ENCODE data around the gene SPIRE1. TPM values are rescaled to one million over a fixed set of nuclear protein-coding genes. Genes with fewer than 3 reads are reported as not detected.

The SPIRE1 gene
- total and polyA plus RNA-seq, 2 of the 4 experiments (the other 2 are of a cell fraction): 11.6 to 31.4 TPM

GRCh38 chr18:12703096-12703567 lies 45.2 kb upstream of the SPIRE1 start:
- Histone ChIP-seq H4K8ac (ENCODE audit: low read depth in 2 of 2, low read length in 2 of 2) (peak overlapping the region; percentile 93 to 97), H2AK9ac (replicated peaks; ENCODE audit: low read depth, low read length, poor library complexity) (peak overlapping the region; percentile 97), H3K18ac (ENCODE audit: low read depth, low read length) (peak overlapping the region; percentile 29; the same call in 1 of the 2 replicates), H3K4me3 (ENCODE audit: insufficient read depth, low read depth, low read length) (peak overlapping the region; percentile 89), H3K9ac (ENCODE audit: low read depth, low read length) (peak overlapping the region; percentile 95), H3K4me2 (ENCODE audit: low read depth, low read length) (peak overlapping the region; percentile 97; the same call in 1 of the 2 replicates), H3K27me3 (ENCODE audit: control insufficient read depth, insufficient read depth, low read length) (no peaks in the 10 kb centered on the region), H2BK120ac (ENCODE audit: low read depth, low read length) (peak overlapping the region; percentile 68), H3K23ac (ENCODE audit: low read depth, low read length) (peak overlapping the region; percentile 95), H3K79me1 (ENCODE audit: low read depth in 1 of 2, low read length in 2 of 2) (peaks cover 21 to 37% of the 10 kb centered on the region in 2 experiments), H2BK20ac (ENCODE audit: low read depth, low read length) (no peak overlapping the region), H3K9me1 (ENCODE audit: insufficient read depth, low read length) (no peaks in the 10 kb centered on the region), H2BK15ac (ENCODE audit: low read depth, low read length) (no peak overlapping the region; the same call in 2 of the 3 replicates), H3K4ac (ENCODE audit: low read depth, low read length) (peak overlapping the region; percentile 83), H3K27ac (ENCODE audit: insufficient read depth, low read length) (peak overlapping the region; percentile 98), H2BK5ac (ENCODE audit: low read depth, low read length, poor library complexity, severe bottlenecking) (peak overlapping the region; percentile 99), H3K14ac (replicated peaks; ENCODE audit: low read depth, low read length) (peak overlapping the region; percentile 86), H2AK5ac (ENCODE audit: low read depth, low read length) (0 out of 2 replicates have a peak overlapping the region, but pooled peaks have one; percentile 21), H3K9me3 (ENCODE audit: control insufficient read depth, insufficient read depth, low read length) (no peaks in the 10 kb centered on the region), H4K5ac (ENCODE audit: low read depth, low read length) (peak overlapping the region; percentile 76), H4K91ac (ENCODE audit: insufficient read depth, low read depth, low read length) (peak overlapping the region; percentile 75), H3K56ac (ENCODE audit: extremely low read depth, insufficient read depth, low read length) (peak overlapping the region; percentile 91), H4K20me1 (ENCODE audit: insufficient read depth, low read length) (no peaks in the 10 kb centered on the region; the same call in 1 of the 2 replicates), H3K36me3 (ENCODE audit: control insufficient read depth, insufficient read depth, low read length) (peaks cover 5% of the 10 kb centered on the region), H3K4me1 (ENCODE audit: control insufficient read depth, insufficient read depth, low read length) (peaks cover 4% of the 10 kb centered on the region; the same call in 1 of the 2 replicates), H2AFZ (replicated peaks; ENCODE audit: low read length, poor library complexity) (peak overlapping the region; percentile 100)
- ChIA-PET CTCF (no interaction called here), POLR2A (ENCODE audit: unreplicated experiment) (interaction anchor here (0.6 kb wide), 1 partner anchor 16 kb away, joined by 4 read pairs; no protein-coding TSS in a partner anchor)
- dilution Hi-C loops (cut with HindIII; ENCODE audit: low sequenced_read_pairs, unreplicated experiment) (no loop called here), intact Hi-C loops (cut with micrococcal nuclease) (no loop called here), in situ Hi-C loops (cut with MboI; ENCODE audit: low sequenced_read_pairs) (no loop called here)
- ATAC-seq (ENCODE audit: low read depth) (no peak), DNase-seq (no peak)
- 0% methylated on average over 6 of the region's 28 CpGs; no CpG with 5 or more reads in 1 of the 2 experiments for WGBS, 2 experiments (ENCODE audit: extremely low coverage in 2 of 2, insufficient read length in 1 of 2)
- BruUV-seq (replicated peaks): no TSS peak
- TF ChIP-seq RAD21 (IDR thresholded peaks at IDR 0.05; ENCODE audit: low read length): no peak
- TF ChIP-seq FOS (IDR thresholded peaks at IDR 0.05; ENCODE audit: low read depth, low read length): no peak
- no peak for TF ChIP-seq MXI1 (IDR thresholded peaks at IDR 0.05; ENCODE audit: borderline replicate concordance, low read depth, low read length)

All from IMR-90 (cell line).